Hematopoietic multipotent progenitor cell treated with erythropoietin and hydrocortisone succinate and interleukin-3 and kit ligand, for 6 days (in vitro differentiated cells): ENCODE measurements around the gene FRAS1.

Experiments used
- DNase-seq: peaks from one replicate; pipeline ENCODE4 v3.0.0-alpha.2; 2015

FRAS1 gene

DNA sequence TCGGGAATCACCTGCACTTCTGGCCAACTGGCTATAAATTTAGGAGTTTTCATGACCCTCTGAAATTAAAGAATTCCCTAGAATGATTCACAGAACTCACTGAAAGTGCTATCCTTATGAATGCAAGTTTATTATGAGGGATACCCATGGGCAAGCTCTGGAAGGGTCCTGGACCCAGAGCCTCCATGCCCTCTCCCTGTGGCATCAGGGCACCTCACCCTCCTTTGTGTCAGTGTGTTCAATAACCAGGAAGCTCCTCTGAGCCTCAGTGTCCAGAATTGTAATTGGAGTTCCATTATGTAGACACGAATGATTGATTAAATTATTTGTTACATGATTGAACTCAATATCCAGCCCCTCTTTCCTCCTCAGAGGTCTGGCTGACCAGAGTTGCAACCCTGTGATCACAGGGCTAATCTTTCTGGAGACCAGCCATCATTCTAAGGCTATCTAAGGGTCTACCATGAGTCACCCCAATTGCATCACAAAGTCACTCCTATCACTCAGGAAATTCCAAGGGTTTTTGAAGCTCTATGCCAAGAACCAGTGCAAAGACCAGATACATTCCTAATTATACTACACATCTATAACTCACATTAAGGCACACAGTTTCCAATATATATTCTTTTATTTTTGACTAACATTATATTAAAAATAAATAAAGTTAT, 503.3 kb downstream of the FRAS1 start:
- DNase-seq = no peak

DNA sequence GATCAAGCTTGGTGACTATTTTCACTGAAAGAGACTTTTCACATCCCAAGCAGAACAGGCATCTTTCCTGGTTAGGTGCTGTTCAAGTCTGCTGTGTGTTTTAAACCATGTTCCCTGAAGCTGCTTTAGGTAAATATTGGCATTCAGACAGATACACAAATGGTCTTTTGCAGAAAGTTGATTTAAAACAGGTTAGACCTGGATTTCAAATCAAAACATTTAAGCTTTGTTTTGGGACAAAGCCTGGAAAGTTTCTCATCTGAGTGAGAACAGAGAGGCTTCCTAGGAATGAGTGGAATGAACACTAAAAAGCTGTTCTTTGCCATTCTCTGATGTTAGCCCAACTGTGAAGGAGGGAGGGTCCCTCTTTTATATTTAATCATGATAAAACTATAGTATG, 504.6 kb downstream of the FRAS1 start:
- DNase-seq = no peak

DNA sequence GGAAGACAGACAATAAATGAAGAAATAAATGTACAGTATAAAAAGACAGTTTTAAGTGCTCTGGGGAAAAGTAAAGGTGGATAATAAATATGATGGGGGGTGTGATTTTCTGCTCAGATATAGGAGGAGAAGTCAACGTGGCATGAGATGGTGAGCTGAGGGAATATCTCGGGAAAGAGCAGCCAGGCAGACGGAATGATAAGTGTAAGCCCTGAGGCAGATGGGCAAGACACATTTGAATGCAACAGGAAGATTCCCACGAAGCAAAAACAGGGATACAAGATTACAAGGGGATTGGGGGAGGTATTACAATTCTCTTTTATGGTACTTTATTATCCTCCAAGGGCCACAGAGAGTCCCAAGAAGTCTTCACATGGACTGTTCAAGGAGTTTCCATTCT, 505.6 kb downstream of the FRAS1 start:
- DNase-seq = no peak

DNA sequence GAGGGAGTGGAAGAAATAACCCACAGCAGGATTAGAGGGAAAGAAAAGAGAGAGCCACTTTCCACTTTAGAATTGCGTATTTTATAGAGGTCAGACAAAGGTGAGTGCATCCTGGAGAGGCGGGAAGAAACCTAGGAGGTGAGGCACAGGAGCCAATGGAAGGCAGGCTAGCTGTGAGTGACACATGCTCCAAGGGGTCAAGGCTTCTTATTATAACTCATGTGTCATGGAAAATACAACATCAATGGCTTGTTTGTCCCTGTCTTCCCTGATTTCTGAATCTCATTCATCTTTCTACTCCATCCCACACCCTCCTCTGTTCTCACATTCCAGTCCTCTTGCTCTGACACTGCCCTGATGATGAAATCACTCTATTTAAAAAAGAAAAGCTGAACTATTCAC, 508.8 kb downstream of the FRAS1 start:
- DNase-seq = no peak

- peak; percentile 18 for DNase-seq
These were observed 509.8 kb downstream of the FRAS1 start for GRCh38 chr4:78566834-78567499.

- no peak for DNase-seq
These were observed 510.5 kb downstream of the FRAS1 start for GRCh38 chr4:78567500-78568060.

GRCh38 chr4:78568640-78569305, 511.6 kb downstream of the FRAS1 start:
- no peak for DNase-seq

DNA sequence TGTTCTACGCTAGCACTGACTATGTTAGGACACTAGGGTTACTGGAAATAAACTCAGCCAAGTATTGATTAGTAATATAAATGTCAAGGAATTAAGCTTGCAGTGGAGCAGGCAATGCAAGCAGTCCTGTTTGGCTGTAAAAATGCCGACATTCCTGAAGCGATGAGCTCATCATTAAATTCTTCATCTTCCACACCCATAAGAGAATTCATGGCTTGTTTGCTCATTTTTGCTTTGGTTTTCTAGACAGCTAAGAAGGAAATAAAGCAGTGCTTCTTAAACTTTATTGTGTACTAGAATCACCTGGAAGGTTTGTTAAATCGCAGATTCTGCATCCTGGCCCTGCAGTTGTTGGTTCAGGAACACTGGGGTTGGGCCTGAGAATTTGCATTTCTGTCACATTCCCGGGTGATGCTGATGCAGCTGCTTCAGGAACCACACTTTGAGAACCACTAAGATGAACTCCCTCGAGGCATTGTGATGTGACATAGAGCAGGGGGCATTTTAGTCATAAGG, 512.2 kb downstream of the FRAS1 start:
- no peak for DNase-seq

DNA sequence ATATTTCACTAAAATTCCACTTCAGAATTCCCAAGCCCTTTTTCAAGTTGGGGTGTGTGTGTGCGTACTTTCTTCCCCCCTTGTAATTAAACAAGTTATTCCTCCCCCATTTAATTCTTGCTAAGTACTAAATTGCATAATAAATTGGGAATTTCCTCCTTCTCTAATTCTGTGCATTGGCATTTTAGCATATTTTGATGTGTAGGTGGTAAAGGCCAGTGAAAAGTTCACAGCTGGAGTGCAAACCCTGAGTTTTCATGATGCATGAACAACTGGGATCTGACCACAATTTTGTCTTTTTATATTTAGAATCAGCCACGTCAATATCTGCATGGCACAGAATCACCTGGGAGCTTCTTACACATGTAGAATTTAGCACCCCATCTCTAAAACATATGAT, 513.0 kb downstream of the FRAS1 start:
- no peak for DNase-seq

DNA sequence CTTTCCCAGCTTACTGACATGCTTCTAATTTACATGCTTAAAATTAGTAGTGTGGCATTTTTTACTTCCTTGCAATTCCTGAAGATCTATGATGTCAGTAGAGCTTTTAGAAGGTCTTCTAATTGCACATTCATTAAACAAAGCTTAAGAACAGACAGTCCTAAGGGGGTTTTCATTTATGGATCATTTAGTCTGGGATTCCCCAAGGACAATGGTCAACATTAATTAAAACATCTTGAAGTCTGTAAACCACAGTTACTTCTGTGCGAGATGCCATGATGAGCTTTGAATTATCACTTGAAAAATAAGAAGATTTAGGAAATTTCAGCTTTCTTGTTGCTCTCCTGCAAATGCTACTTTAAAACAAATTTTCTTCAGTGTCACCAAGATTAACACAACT, 514.7 kb downstream of the FRAS1 start:
- DNase-seq = no peak

DNA sequence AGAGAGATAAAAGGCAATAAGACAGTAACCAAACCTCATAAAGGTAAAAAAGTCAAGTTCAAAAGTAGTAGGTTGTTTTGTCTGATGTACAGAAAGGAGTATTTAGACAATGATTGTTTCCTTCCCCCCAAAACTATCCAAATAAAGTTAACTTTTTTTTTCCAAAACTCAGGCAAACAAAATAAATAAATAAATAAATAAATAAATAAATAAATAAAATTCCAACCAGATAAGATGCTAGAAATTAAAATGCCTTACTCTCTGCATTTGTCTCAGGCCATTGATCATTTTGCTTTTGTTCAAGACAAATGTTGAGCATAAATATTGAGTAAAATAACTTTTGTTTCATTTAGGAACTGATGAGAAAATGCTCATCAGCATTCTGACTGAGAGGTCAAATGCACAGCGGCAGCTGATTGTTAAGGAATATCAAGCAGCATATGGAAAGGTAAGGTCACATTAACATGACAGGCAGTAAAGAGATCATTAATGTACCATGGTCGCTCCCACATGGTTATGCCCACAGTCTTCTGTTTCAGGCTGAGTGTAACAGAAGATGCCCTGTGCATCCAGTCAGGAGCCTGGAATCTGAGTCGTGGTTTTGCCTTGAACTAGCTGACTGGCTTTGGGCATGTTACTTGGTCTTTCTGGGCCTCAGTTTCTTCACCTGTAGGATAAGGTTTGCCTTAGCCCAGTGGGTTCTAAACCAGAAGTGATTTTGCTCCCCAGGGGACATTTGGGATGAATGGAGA, 521.7 kb downstream of the FRAS1 start:
- DNase-seq = no peak

- DNase-seq = no peak
These were observed 524.5 kb downstream of the FRAS1 start for GRCh38 chr4:78581618-78582017.

DNA sequence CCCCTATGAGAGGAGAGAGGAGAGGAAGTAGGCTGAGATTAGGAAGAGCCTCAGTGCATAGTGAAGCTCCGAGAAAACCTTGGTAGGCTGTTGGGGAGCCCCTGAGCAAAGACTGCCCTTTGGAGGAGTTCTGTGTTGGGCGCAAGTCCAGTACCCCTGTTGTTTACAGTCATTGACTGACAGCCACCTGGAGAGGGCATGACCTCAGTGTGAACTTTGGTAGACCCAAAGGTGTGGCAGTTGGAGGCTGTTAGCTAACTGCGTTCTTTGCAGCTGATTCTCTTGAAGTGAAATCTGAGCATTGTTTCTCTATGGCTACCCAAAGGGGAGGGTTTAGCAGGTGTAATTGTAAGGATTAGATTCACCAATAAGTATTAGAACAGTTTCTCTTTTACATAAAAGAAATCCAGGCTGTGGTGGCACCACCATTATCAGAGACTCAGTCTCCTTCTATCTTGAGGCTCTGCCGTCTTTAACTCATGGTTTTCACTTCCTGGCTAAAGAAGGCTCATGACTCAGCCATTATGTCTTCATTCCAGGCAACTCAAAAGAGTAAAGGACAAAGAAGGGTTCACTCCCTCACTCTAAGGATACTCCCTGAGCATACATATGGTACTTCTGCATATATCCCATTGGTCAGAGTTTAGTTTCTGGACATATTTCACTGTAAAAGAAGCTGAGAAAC, 527.9 kb downstream of the FRAS1 start:
- DNase-seq = no peak

- DNase-seq = no peak
These were observed 528.5 kb downstream of the FRAS1 start for GRCh38 chr4:78585633-78586032.

DNA sequence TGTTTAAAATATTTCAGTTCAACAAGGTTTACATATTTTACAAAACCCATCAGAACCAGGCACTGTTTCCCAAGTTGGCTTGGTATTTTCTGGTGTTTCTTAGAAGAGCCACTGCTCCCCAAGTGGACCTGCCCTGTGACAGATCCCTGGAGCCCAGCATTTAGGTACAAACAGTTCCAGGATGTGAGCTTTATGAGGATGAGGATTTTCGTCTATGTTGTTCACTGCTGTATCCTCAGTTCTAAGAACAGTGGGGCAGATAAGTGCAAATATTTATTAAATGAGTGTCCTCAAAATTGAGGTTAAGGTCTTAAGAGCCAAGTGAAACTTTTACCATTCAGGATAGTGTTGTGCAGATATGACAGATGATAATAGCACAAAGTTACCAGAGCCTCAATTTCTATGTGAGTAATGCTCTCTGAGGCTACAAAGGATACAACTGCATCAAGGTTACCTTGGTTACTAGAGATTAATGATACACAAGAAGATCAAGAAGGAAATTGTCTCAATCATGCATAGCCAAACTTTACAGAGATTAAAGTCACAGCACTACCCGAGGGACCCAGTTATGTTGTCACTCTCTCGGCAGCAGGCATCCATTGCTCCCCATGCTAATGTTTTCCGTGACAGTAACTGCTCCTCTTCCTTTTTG, 531.9 kb downstream of the FRAS1 start:
- DNase-seq = no peak

DNA sequence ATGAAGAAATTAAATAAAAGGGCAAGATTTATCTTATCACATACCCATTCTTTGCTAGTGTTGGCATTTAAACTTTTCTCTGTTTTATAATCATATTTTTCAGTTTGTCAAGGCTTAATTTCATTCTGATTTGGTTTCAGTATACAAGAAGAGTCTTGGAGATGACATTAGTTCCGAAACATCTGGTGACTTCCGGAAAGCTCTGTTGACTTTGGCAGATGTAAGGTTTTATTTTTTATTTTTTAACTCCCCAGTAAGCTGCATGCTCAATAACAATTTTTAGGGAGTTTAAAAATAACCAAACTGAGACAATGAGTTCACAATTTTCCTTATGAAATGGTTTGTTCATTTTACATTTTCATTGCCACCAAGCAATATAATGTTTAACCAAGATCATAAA, 534.3 kb downstream of the FRAS1 start:
- no peak for DNase-seq

DNA sequence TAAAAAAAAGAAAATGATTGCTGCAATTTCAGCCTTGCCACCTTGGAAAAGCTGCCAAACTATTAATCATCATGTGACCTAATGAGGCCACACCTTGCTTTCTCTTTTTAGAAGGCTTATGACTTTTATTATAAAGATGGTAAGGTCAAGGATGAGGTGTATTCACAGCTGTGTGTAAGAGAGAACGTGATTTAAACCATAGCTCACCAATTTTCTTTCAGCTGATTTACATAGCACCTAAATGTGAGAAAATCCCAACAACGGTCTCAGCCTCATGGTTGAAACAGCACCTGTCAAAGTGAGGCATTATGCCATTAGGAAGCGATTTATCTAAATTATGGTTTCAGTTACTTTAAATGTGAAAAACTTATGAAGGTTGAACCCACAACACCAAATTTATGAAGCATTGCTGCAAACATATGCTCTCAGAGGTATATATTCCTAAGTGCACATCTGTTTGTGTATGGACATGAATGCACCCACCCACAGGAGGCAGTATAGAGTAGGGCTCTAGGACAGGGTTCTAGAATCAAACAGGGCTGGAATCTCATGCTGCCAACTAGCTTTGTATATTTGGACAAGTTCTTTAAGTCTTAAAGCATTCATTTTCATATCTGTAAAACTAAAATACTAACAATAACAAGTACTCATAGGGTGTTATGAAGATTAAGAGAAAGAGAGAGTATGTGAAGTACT, 535.1 kb downstream of the FRAS1 start:
- peak; percentile 72 for DNase-seq
